SK-N-SH treated with all-trans-retinoic acid at 6 μM for 48 hours (cell line): ENCODE data around the gene GRID1.

Source experiments
- ARNTL ChIP-seq: fragments of 450-650 bp; formaldehyde crosslinking; IDR thresholded peaks from 2 replicates; pipeline ENCODE4 v1.5.0; 2020; ENCODE audit warnings: low read depth, mild to moderate bottlenecking, moderate library complexity, borderline replicate concordance
- BACH2 ChIP-seq: fragments of 250-450 bp; sonication (Bioruptor Pico); IDR thresholded peaks from 2 replicates; pipeline ENCODE4 v1.9.0; 2021; ENCODE audit warnings: mild to moderate bottlenecking, borderline replicate concordance
- PATZ1 ChIP-seq: fragments of 250-450 bp; sonication (Bioruptor Pico); IDR thresholded peaks from 2 replicates; pipeline ENCODE4 v1.8.0; 2020; ENCODE audit warnings: mild to moderate bottlenecking, moderate library complexity, borderline replicate concordance
- RARB ChIP-seq: fragments of 250-450 bp; sonication (Bioruptor Pico); IDR thresholded peaks from 2 replicates; pipeline ENCODE4 v1.8.0; 2021; ENCODE audit warnings: mild to moderate bottlenecking, moderate library complexity
- SNAI2 ChIP-seq: fragments of 250-450 bp; sonication (Bioruptor Pico); IDR thresholded peaks from 2 replicates; pipeline ENCODE4 v1.5.0; 2020; ENCODE audit warnings: mild to moderate bottlenecking, moderate library complexity
- TOX ChIP-seq: fragments of 250-450 bp; sonication (Bioruptor Pico); IDR thresholded peaks from 2 replicates; pipeline ENCODE4 v1.8.0; 2021; ENCODE audit warnings: mild to moderate bottlenecking, moderate library complexity, borderline replicate concordance
- ZC3H10 ChIP-seq: fragments of 250-450 bp; sonication (Bioruptor Pico); IDR thresholded peaks from 2 replicates; pipeline ENCODE4 v1.5.1; 2021; ENCODE audit warnings: mild to moderate bottlenecking, moderate library complexity
- ZFP3 ChIP-seq: fragments of 250-450 bp; sonication (Bioruptor Pico); IDR thresholded peaks from 2 replicates; pipeline ENCODE4 v1.5.0; 2020; ENCODE audit warnings: mild to moderate bottlenecking, moderate library complexity
- ZFP30 ChIP-seq: fragments of 450-650 bp; formaldehyde crosslinking; IDR thresholded peaks from 2 replicates; pipeline ENCODE4 v1.5.0; 2022; ENCODE audit warnings: mild to moderate bottlenecking, moderate library complexity
- ZNF565 ChIP-seq: fragments of 450-650 bp; formaldehyde crosslinking; conservative IDR thresholded peaks from 2 replicates; pipeline ENCODE4 v1.5.0; 2020; ENCODE audit warnings: low read depth, mild to moderate bottlenecking, moderate library complexity
- ZNF70 ChIP-seq: fragments of 450-650 bp; formaldehyde crosslinking; IDR thresholded peaks from 2 replicates; pipeline ENCODE4 v1.5.0; 2020; ENCODE audit warnings: mild to moderate bottlenecking, moderate library complexity
- ZNF8 ChIP-seq: fragments of 450-650 bp; formaldehyde crosslinking; IDR thresholded peaks from 2 replicates; pipeline ENCODE4 v1.5.0; 2020; ENCODE audit warnings: mild to moderate bottlenecking, moderate library complexity
- TF ChIP-seq, protein P1 (sequence below): fragments of 250-450 bp; sonication (Bioruptor Pico); IDR thresholded peaks from 2 replicates; pipeline ENCODE4 v1.8.0; 2021; ENCODE audit warnings: low read depth, mild to moderate bottlenecking, moderate library complexity, borderline replicate concordance
- TF ChIP-seq, protein P2 (sequence below): fragments of 250-450 bp; sonication (Bioruptor Pico); IDR thresholded peaks from 2 replicates; pipeline ENCODE4 v1.5.1; 2020; ENCODE audit warnings: low read depth, mild to moderate bottlenecking, moderate library complexity

GRCh38 chr10:86415116-86415515 lies 48.5 kb upstream of the GRID1 start:
- TF ChIP-seq SNAI2 (CRISPR knock-in tag) (no peak), RARB (CRISPR knock-in tag) (no peak), BACH2 (CRISPR knock-in tag) (no peak), ZFP30 (CRISPR knock-in tag) (no peak), ARNTL (no peak), ZFP3 (CRISPR knock-in tag) (no peak), ZNF565 (CRISPR knock-in tag) (no peak), ZNF70 (no peak), ZNF8 (CRISPR knock-in tag) (no peak), TOX (CRISPR knock-in tag) (no peak), ZC3H10 (CRISPR knock-in tag) (no peak), PATZ1 (CRISPR knock-in tag) (no peak)
- TF ChIP-seq, protein P1, sequence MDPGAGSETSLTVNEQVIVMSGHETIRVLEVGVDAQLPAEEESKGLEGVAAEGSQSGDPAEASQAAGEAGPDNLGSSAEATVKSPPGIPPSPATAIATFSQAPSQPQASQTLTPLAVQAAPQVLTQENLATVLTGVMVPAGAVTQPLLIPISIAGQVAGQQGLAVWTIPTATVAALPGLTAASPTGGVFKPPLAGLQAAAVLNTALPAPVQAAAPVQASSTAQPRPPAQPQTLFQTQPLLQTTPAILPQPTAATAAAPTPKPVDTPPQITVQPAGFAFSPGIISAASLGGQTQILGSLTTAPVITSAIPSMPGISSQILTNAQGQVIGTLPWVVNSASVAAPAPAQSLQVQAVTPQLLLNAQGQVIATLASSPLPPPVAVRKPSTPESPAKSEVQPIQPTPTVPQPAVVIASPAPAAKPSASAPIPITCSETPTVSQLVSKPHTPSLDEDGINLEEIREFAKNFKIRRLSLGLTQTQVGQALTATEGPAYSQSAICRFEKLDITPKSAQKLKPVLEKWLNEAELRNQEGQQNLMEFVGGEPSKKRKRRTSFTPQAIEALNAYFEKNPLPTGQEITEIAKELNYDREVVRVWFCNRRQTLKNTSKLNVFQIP (CRISPR knock-in tag), result no peak
- TF ChIP-seq, protein P2, sequence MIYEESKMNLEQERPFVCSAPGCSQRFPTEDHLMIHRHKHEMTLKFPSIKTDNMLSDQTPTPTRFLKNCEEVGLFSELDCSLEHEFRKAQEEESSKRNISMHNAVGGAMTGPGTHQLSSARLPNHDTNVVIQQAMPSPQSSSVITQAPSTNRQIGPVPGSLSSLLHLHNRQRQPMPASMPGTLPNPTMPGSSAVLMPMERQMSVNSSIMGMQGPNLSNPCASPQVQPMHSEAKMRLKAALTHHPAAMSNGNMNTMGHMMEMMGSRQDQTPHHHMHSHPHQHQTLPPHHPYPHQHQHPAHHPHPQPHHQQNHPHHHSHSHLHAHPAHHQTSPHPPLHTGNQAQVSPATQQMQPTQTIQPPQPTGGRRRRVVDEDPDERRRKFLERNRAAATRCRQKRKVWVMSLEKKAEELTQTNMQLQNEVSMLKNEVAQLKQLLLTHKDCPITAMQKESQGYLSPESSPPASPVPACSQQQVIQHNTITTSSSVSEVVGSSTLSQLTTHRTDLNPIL (CRISPR knock-in tag), result no peak
